Right kidney (tissue), 1 donor: Measurements from ENCODE around the gene GLRA3.

Experiments
- DNase-seq: peaks from one replicate; pipeline ENCODE4 v3.0.0-alpha.2; 2016

GLRA3 gene

GRCh38 chr4:174592985-174593335 lies 236.1 kb downstream of the GLRA3 start:
- no peak for DNase-seq

- DNase-seq, result no peak
Observed at GRCh38 chr4:174592256-174592984, 236.6 kb downstream of the GLRA3 start.

- DNase-seq, result no peak
Observed at GRCh38 chr4:174591243-174592021, 237.6 kb downstream of the GLRA3 start.

- no peak for DNase-seq
Observed at GRCh38 chr4:174590336-174590735, 238.7 kb downstream of the GLRA3 start.
